PC-9 (cell line): Measurements from ENCODE around the gene TCTA.

Experiments
- CTCF ChIP-seq: fragments of 200-600 bp; sonication (generic); conservative IDR thresholded peaks from 2 replicates; pipeline ENCODE4 v1.6.1; 2017; ENCODE audit warnings: mixed run types, antibody characterized with exemption, mild to moderate bottlenecking, moderate library complexity
- EZH2 ChIP-seq: fragments of 200-600 bp; sonication (generic); IDR thresholded peaks from 2 replicates; pipeline ENCODE4 v1.8.0; 2017; ENCODE audit warnings: antibody characterized with exemption, low read depth

GRCh38 chr3:49401766-49402165 is 10.5 kb upstream of the TCTA start:
- TF ChIP-seq CTCF (no peak), EZH2 (no peak)
